EH (cell line): ENCODE results near the gene METTL27.
A peak's percentile ranks its signal among the peaks of the same experiment; 100 is the strongest.
"Not testable (repeated sequence)": the region's sequence is repeated elsewhere in the genome, so short reads cannot be mapped to it uniquely, and the experiment has no call there.

Experiments used
- DNase-seq: peaks from one replicate; pipeline ENCODE4 v3.0.0-alpha.2; 2015; ENCODE audit warnings: low read depth

The METTL27 gene

GRCh38 chr7:73842067-73842976 is at the start of gene METTL27:
METTL27 (minus strand) TSS chr7:73842516; CDS start chr7:73842140, 376 bp downstream.
- DNase-seq = peak; percentile 94

DNA sequence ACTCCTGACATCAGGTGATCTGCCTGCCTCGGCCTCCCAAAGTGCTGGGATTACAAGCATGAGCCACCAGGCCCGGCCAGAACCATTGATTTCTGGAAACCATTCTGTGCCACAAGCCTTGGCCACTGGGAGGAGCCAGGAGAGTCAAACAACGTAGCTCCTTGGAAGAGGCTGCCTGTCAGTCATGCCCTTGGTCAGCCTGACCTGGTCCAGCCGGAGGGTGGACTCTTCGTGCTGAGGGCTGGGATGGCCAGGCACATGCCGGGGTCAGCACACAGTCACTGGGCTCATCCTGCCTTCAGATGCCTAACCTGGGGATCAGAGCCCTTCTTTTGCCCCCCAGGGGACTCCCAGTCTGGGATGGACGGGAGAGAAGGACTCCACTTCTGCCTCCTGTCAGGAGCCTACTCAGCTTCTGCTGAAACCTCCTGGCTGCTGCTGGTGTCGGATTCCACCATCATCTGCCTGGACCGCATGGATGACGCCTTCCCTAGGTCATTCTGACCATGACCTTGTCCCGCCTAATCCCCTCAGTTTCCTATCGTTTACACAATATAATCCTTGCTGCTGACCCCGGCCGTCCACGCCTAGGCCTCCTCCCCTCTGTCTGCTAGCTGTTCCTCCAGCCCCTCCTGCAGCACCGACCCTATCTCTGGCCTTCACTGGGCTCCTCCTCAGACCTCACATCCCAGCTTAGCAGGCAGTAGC is 49.0 kb upstream of the METTL27 start:
- DNase-seq = peak; percentile 30

DNA sequence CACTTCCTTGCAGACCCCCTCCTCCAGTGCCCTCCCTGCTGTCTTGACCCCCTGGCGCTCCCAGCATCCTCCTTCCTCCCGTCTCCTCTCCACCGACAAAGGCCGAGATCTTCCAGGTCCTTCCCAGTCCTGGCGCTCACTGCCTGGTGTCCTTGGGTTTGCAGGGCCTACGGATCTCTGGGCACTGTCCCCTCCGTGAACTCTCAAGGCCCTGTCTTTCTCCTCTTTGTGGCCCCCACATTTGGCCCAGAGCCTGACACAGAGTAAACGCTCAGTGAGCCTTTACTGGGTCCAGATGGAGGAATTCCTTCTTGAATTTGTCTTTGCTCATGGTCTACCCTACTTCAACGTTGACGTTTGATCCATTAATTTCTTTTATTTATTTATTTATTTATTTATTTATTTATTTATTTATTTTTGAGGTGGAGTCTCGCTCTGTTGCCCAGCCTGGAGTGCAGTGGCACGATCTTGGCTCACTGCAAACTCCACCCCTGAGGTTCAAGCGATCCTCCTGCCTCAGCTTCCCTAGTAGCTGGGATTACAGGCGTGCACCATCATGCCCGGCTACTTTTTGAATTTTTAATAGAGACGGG is 48.3 kb upstream of the METTL27 start:
- DNase-seq = no peak

DNA sequence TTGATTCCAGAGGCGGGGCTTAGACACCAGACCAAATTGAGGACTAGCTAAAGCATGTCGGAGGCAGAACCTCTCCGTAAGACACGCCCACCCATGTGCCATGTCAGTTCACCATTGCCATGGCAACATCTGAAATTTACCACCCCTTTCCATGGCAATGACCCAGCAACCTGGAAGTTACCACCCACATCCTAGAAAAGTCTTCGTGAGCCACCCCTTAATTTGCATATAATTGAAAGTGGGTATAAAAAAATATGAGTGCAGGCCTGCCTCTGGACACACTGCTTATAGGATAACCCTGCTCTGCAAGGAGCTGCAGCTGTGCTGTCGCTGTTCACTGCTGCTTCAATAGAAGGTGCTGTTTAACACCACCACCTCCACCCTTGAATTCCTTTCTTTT is 46.6 kb upstream of the METTL27 start:
- DNase-seq = no peak

DNA sequence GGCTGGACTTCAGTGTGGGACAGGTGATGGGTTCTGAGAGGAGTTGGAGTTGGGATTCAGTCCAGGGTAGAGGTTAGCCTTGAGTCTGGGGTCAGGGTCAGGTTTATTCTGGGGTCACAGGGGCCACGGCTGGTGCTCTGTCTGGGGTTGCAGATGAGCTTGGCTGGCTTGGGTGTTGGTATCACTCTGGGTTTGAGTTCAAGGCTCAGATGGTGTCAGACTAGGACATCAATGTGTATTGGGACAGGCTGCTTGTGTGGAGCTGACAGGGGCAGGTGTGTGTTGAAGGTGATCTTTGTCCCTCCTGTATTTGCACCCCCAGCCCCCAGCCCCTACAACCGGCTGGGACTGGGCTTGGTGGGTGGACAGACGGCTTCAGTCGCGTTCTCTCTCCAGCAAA is 45.4 kb upstream of the METTL27 start:
- DNase-seq = no peak

- peak; percentile 83 for DNase-seq
Observed at GRCh38 chr7:73885975-73886798, 43.9 kb upstream of the METTL27 start.

DNA sequence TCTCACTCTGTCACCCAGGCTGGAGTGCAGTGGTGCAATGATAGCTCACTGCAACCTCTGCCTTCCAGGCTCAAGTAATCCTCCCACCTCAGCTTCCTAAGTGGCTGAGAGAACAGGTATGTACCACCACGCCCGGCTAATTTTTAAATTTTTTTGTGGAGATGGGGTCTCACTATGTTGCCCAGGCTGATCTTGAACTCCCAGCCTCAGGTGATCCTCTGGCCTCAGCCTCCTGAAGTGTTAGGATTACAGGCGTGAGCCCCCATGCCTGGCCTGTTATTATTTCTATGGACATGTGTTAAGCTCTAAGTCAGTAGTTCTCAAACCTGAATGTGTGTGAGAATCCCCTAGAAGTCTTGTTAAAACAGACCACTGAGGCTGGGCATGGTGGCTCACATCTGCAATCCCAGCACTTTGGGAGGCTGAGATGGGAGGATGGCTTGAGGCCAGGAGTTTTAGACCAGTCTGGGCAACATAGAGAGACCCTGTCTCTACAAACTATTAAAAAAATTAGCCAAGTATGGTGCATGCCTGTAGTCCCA is 43.2 kb upstream of the METTL27 start:
- no peak for DNase-seq

DNA sequence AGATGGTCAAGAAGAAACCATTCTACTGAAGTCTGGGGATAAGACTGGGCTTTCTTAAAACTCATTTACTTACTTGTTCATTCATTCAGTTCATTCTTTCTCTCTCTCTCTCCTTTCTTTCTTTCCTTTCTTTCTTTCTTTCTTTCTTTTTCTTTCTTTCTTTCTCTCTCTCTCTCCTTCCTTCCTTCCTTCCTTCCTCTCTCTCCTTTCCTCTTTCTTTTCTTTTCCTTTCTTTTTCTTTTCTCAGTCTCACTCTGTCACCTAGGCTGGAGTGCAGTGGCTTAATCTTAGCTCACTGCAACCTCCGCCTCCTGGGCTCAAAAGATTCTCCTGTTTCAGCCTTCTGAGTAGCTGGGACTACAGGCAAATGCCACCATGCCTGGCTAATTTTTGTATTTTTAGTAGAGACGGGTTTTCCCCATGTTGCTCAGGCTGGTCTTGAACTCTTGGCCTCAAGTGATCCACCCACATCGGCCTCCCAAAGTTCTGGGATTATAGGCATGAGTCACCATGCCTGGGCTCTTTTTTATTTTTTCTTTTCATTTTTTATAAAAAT is 42.6 kb upstream of the METTL27 start:
- DNase-seq = not testable (repeated sequence)

DNA sequence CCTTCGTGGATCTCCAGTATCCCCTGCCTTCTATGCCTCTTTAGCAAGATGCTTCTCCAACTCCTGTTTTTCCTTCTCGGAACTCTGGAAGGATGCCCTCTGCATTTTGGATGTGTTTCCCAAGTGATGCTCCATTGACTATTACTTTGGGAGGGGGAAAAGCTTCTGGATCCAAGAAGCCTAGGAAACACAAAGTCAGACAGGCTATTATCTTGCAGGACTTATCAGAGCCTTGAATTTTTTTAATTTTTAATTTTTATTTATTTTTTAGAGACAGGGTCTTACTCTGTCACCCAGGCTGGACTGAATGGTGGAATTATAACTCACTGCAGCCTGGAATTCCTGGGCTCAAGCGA is 39.7 kb upstream of the METTL27 start:
- no peak for DNase-seq

GRCh38 chr7:73881352-73882046 is 39.2 kb upstream of the METTL27 start:
- no peak for DNase-seq

DNA sequence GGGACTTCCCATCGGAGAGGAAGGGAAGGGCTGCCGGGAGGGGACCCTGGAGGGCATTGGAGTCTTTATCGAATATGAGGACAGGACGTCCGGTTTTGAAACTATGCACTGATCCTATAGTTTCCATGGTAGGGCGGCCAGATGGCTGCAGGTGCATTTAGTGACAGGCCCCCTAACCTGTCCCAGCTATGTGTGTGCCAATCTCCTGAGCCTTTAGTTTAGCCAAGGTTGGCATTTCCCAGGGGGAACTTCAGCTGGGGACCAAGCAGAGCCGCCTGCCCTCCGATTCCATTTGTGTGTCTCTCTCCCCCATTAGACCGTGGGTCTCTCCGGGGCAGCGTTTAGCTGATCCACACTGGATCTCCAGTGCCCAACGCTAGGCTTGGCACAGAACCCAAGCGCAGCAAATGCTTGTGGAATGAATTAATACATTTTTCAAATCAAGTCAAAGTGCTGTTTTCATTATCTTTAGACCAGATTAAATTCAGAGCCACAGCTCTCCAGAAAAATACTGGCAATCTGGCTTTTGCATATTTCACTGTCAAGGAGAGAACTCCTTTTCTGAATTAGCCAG is 38.5 kb upstream of the METTL27 start:
- DNase-seq = no peak

DNA sequence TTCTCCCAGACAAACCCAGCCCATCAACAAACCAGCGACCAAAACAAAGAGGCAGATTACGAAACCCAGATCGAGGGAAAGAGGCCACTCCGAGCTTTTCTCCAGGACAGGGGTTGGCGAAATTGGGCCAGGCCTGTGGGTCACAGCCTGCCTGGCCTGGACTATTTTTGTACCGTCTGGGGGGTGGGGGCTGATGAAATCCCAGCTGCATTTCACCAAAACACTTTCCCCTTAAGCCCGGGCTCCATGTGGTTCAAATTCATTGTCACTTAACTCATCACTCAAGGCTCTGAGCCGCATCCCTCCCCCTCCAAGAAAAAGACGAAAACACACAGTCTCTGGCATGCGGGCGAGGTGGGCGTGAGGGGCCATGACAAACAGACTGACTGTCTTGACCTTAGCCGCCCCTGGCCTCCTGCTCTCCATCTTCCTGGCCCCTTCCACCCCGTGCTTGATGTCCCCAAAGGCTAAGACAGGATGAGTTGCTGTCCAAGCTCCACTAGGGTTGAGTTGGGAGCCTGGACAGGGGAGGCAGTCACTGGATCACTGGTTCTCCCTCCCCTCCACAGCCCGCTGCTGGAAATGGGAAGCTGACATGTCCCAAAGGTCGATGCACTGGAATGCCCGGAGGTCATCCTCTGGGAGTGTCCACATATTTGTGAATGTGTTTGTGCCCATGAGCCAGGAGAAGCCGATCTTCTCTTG is 37.8 kb upstream of the METTL27 start:
- peak; percentile 88 for DNase-seq

- no peak for DNase-seq
Observed at GRCh38 chr7:73876973-73877372, 34.7 kb upstream of the METTL27 start.

DNA sequence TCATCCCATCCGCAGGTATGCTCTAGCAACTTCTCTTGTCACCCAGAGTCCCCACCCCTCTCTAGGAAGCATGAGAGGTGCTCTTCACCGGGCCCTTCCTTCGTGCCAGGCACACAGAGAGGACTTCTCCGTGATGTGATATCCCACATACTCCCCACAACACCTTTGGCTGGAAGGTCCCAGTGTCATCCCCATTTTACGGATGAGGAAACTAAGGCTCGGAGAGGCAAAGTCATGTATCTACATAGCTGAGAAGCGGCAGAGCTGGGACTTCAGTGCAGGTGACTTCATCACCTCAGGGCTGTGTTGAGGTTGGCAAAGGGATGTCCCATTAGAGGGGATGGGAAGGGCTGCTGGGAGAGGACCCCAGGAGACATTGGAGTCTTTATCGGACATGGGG is 34.0 kb upstream of the METTL27 start:
- no peak for DNase-seq

GRCh38 chr7:73872056-73872908 is 30.0 kb upstream of the METTL27 start:
- no peak for DNase-seq

- DNase-seq = no peak
Observed at GRCh38 chr7:73871163-73872011, 29.1 kb upstream of the METTL27 start.

DNA sequence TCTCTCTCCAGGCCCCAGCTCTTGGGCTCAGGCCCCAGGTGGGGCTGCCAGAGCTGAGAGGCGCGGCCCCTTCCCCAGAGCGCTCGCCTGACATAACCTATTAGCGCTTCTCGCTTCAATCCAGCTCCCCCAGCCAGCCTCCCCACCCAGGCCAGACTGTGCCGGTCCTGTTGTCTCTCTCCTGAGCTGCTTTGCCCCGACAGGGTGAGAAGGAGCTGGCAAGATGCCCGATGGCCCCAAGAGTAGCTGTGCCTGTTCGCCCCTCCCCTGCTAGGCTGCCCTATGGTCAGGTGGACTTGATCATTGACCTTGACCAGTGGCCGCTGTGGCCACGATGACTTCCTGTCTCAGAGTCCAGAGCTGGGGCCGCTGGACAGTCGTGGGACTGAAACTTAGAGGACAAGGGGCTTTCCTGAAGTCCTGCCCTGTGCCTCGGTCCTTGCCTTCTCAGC is 27.8 kb upstream of the METTL27 start:
- no peak for DNase-seq
